GM06990 (cell line): ENCODE measurements around the gene CTSD.

Experiments used
- DNase-seq: peaks from one replicate; pipeline ENCODE4 v3.0.0-alpha.2; 2011; ENCODE audit not compliant: insufficient read length; ENCODE audit errors: extremely low read depth
- H3K27me3 ChIP-seq: replicated peaks from 2 replicates; pipeline ENCODE4 v1.6.0; 2011; ENCODE audit warnings: low read length; ENCODE audit not compliant: control insufficient read depth, insufficient read depth
- H3K36me3 ChIP-seq: 2 replicates; pipeline ENCODE4 v1.5.1; 2011; ENCODE audit warnings: low read length; ENCODE audit not compliant: control insufficient read depth, insufficient read depth
- H3K4me3 ChIP-seq: replicated peaks from 2 replicates; pipeline ENCODE4 v1.5.1; 2011; ENCODE audit warnings: low read depth, mild to moderate bottlenecking, control low read depth, low read length
- CTCF ChIP-seq: IDR thresholded peaks from 2 replicates; pipeline ENCODE4 v1.5.1; 2011; ENCODE audit warnings: low read length, control low read depth, mild to moderate bottlenecking, inconsistent platforms; ENCODE audit not compliant: insufficient read depth, poor library complexity, severe bottlenecking

CTSD gene

GRCh38 chr11:1730059-1730629, 33.6 kb downstream of the CTSD start:
- Histone ChIP-seq H3K27me3 (peaks cover 1% of the 10 kb centered on the region; the same call in 1 of the 2 replicates), H3K4me3 (no peak overlapping the region), H3K36me3 (no peaks in the 10 kb centered on the region)
- DNase-seq = no peak
- TF ChIP-seq CTCF = no peak

- Histone ChIP-seq H3K36me3 (no peaks in the 10 kb centered on the region), H3K4me3 (no peak overlapping the region), H3K27me3 (peaks cover 1% of the 10 kb centered on the region; the same call in 1 of the 2 replicates)
- no peak for DNase-seq
- TF ChIP-seq CTCF = no peak
These were observed 34.1 kb downstream of the CTSD start for GRCh38 chr11:1729692-1730011.

GRCh38 chr11:1728931-1729691, 34.6 kb downstream of the CTSD start:
- H3K36me3 ChIP-seq = no peaks in the 10 kb centered on the region
- H3K4me3 ChIP-seq = no peak overlapping the region
- TF ChIP-seq CTCF = no peak
- H3K27me3 ChIP-seq = peaks cover 1% of the 10 kb centered on the region; the same call in 1 of the 2 replicates
- DNase-seq = no peak

DNA sequence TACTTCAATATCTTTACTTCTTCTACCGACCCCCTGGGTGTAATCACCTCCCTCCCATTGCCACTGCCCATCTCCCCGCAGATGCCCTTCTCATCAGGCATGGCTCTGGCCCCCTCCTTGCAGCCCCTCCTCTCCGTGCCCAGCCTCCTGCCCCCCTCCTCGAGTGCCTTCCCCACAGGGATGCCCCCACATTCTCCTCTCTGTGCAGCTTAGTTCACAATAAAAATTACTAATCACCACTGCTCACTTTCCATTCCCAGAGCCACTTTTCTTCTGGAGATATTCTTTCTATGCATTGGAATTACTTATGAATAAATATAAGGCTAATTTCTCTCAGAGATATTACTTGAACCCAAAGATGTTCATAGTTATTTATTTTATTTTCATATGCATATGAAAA, 35.4 kb downstream of the CTSD start:
- H3K27me3 ChIP-seq = peaks cover 1% of the 10 kb centered on the region; the same call in 1 of the 2 replicates
- TF ChIP-seq CTCF = no peak
- no peaks in the 10 kb centered on the region for H3K36me3 ChIP-seq
- no peak for DNase-seq
- no peak overlapping the region for H3K4me3 ChIP-seq

GRCh38 chr11:1727861-1728260, 35.9 kb downstream of the CTSD start:
- H3K4me3 ChIP-seq = no peak overlapping the region
- H3K27me3 ChIP-seq = peaks cover 1% of the 10 kb centered on the region; the same call in 1 of the 2 replicates
- no peaks in the 10 kb centered on the region for H3K36me3 ChIP-seq
- no peak for TF ChIP-seq CTCF
- DNase-seq = no peak
